Measurements from ENCODE around the gene TDO2.
"Not testable (repeated sequence)": the region's sequence is repeated elsewhere in the genome, so short reads cannot be mapped to it uniquely, and the experiment has no call there.

The TDO2 gene

DNA sequence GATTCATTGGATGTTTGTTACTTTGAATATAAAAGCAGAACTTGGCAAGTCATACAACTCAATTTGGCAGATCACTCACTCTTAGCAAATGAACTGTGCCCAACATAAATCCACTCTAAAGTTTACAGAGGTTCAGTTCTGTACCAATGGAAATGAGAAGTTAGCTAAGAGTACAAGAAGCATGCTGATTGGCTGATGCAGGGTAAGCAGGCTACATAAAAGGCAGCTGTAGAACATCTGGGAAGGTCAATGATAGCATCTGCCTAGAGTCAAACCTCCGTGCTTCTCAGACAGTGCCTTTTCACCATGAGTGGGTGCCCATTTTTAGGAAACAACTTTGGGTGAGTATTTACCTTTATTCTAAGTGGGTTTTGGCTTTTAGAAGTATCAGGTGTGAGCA is at the start of gene TDO2:
TDO2 (plus strand) TSS at position 244 of the 400 bp plus-strand sequence; CDS start at position 307, 63 bp downstream.
- in situ Hi-C loops (cut with HindIII; ENCODE audit: low sequenced_read_pairs), result no loop called here

DNA sequence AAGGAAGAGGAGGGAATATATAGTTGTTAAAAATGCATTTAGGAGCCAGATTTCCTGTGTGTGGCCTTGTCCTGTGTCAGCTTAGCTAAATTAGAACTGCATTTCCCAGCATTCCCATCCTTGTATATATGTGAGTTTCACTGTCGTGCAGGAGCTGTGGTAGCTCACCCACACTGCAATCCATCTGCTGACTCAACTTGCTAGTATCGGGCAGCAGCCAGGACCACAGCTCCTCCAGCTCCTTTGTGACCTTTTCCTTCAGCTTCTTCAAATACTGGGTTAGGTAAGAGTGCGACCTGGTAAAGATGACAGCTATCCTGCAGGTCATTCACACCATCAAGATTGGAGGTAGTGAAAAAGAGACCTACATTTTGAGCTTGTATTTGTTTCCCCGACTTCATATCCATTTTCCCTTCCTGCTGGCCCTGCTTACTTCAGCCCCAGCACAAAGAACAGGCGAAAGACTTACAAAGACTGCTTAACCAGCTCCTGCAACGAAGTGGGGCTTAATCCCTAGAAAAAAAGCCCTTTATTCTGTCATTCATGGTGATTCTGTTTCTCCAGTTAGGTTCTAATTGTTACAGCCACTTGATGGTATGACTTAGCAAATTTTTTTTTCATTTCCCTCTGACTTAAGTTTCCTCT is 48.8 kb upstream of the TDO2 start:
- in situ Hi-C loops (cut with HindIII; ENCODE audit: low sequenced_read_pairs), result no loop called here

DNA sequence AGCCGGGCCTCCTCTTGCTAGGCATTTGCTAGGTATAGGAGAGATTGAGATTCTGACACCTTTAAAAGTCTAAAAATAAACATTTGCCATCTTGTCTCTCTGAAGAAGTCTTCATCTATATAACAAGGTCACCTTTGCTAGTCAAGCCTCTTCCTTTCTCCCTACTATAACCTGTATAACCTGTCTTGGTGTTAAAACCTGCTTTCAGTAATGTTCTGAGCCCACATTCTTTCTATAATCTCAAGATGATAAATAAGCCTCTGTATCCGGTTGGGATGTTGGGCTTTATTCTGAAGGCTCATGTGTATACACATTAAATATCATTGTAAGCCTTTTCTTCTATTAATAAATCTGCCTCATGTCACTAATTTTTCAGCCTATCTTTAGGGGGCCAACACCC is 47.6 kb upstream of the TDO2 start:
- in situ Hi-C loops (cut with HindIII; ENCODE audit: low sequenced_read_pairs), result no loop called here

DNA sequence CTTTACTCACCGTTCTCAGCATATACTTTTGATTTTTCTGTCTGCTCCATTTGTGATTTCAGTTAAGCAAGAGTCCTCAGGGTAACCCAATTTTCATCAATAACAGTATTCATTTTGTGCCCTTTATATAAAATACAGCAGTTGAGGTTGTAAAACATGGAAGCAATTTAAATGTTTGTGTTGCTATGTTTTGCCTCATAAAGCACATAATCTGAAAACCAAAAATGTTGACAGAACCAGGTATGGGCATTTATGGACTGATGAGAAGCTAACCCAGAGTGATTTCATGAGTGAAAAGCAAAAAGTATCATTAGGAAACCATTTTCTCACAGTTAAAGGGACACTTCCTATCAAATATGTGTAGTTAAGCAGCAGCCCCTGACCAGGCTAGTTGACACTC is 37.3 kb upstream of the TDO2 start, which contains the start of gene ASIC5:
ASIC5 (minus strand) TSS at position 101 of the 400 bp plus-strand sequence; CDS start at position 50, 51 bp downstream.
- in situ Hi-C loops (cut with HindIII; ENCODE audit: low sequenced_read_pairs), result no loop called here

DNA sequence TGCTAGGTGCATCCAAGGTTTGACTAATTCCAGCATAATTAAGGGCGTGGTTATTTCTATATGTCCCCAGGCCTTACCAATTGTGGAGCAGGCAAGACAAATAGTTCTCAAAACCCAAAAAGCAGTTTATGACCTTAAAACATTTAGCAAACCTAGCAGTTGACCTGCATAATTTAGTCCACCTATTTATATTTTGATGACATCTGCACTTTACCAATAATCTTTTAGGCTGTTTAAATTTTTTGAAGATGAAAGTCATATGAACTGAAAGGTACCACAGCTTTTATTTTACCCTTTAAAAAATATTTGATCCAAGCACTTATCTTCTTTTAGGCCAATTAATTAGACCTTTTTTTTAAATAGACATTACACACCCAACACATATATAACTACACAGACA is 27.6 kb upstream of the TDO2 start:
- in situ Hi-C loops (cut with HindIII; ENCODE audit: low sequenced_read_pairs), result no loop called here

DNA sequence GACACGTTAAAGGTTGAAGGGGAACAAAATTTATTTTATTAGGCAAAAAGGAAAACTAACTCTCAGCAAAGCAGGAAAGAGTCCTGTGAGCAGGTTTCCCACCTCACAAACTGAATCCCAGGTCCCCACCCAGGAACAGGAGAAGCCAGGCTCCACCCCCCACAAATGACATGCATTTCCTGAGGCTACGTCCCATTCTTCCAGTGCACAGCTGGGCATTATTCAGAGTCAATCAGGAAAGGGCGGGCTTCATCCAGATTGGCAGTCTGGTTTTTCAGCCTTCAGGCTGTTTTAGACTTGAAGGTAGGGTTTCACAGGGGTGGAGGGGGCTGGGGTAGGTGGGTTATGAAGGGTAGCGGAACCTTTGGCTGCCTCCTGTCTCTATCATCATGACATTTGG is 25.5 kb upstream of the TDO2 start:
- in situ Hi-C loops (cut with HindIII; ENCODE audit: low sequenced_read_pairs), result no loop called here

DNA sequence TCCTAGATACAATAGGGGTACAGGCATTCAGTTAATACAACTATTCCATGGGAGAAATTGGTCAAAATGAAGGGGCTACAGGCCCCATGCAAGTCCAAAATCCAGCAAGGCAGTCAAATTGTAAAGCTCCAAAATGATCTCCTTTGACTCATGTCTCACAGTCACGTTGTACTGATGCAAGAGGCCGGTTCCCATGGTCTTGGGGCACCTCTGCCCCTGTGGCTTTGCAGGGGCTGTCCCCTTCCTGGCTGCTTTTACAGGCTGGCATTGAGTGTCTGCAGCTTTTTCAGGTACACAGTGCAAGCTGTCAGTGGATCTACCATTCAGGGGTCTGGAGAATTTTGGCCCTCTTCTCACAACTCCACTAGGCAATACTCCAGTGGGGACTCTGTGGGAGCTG is 24.9 kb upstream of the TDO2 start:
- in situ Hi-C loops (cut with HindIII; ENCODE audit: low sequenced_read_pairs), result no loop called here

DNA sequence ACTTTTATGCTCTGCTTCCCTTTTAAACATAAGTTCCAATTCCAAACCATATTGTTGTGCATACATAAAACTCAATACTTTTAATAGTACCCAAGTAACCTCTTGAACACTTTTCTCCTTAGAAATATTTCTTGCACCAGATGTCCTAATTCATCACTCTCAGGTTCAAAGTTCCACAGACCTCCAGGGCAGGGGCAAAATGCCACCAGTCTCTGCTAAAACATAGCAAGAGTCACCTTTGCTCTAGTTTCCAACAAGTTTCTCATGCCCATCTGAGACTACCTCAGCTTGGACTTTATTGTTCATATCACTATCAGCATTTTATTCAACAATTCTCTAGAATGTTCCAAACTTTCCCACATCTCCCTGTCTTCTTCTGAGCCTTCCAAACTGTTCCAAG is 23.7 kb upstream of the TDO2 start:
- in situ Hi-C loops (cut with HindIII; ENCODE audit: low sequenced_read_pairs), result no loop called here

DNA sequence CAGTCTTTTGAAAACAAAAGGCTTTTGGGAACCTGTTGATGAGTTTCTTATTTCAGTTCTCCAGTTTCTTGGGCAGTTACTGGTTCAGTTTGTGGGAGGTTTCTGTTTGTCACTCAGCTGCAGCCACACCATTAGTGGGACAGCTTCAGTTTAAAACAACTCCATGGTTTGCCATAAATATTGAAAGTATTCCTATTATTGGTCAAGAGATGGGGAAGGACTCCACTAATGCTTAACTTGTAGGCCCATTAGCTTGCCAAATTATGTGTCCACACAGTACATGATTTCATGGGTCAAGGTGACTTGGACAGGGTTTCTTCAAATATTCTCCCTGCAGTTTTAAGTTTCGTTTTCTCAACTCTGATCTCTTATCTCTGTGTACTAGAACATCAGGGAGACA is 21.9 kb upstream of the TDO2 start:
- in situ Hi-C loops (cut with HindIII; ENCODE audit: low sequenced_read_pairs), result no loop called here

DNA sequence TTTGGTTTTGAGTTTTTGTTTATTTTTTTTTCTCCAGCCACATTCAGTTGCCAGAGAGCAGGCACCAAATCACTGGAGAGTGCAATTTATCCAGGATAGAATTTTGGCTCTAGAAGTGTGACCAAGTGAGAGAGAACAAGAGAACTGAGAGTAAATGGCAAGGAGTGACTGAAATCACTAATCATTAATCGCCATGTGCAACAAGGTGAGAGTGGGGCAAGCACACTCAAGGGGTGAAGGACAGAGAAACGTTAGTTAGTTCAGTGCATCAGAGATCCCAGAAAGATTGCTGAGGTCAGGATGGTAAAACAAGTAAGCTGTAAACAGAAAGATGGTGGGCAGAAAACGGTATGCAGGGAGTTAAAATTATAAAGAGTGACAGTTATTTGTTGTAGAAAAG is 19.6 kb upstream of the TDO2 start:
- in situ Hi-C loops (cut with HindIII; ENCODE audit: low sequenced_read_pairs), result no loop called here

DNA sequence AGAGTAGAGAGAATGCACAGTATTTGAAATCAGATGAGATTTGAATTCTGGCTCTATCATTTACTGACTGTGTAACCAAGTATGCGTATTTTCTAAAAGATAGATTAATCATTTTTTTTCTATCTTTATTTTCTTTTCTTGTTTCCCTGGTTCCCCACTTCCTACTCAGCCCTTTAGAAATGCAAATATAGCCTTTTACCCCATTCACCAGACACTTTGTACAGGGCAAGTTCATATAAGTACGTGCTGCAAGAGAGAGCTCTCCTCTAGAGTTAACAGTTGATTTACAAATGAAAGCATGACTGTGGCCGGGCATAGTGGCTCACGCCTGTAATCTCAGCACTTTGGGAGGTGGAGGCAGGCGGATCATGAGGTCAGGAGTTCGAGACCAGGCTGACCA is 17.8 kb upstream of the TDO2 start:
- in situ Hi-C loops (cut with HindIII; ENCODE audit: low sequenced_read_pairs), result no loop called here

DNA sequence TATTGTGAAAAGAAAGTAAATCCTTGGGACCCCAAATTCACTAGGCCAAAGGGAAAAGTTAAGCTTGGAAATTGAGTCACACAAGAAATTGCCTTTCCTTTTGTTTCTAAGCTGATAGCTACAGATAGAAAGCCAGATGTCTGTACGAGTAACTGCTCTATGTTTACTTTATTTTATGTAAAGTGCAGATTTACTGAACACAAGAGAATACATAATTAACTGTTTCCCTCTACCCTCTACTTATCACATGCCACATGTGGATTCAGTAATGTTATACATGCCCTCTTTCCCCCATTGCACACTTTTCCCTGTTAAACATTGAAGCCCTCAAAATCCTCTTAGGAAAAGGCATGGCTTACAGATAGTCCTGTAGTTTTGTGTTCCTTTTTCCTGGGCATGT is 16.5 kb upstream of the TDO2 start:
- in situ Hi-C loops (cut with HindIII; ENCODE audit: low sequenced_read_pairs), result no loop called here

DNA sequence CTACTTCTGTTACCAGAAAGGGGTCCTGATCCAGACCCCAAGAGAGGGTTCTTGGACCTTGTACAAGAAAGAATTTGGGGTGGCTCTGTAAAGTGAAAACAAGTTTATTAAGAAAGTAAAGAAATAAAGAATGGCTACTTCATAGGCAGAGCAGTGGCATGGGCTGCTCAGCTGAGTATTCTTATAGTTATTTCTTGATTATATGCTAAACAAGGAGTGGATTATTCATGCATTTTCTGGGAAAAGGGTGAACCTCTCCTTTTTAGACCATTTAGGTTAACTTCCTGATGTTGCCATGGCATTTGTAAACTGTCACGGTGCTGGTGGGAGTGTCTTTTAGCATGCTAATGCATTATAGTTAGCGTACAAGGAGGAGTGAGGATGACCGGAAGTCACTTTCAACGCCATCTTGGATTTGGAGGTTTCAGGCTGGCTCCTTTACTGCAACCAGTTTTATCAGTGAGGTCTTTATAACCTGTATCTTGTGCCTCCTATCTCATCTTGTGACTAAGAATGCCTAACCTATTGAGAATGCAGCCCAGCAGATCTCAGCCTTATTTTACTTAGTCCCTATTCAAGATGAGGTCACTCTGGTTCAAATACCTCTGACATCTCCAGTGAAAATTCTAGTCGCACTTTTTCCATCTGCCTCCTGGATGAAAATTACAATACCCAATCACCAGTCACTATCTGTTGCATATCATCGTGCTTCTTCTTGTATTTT is 15.5 kb upstream of the TDO2 start:
- in situ Hi-C loops (cut with HindIII; ENCODE audit: low sequenced_read_pairs), result no loop called here

DNA sequence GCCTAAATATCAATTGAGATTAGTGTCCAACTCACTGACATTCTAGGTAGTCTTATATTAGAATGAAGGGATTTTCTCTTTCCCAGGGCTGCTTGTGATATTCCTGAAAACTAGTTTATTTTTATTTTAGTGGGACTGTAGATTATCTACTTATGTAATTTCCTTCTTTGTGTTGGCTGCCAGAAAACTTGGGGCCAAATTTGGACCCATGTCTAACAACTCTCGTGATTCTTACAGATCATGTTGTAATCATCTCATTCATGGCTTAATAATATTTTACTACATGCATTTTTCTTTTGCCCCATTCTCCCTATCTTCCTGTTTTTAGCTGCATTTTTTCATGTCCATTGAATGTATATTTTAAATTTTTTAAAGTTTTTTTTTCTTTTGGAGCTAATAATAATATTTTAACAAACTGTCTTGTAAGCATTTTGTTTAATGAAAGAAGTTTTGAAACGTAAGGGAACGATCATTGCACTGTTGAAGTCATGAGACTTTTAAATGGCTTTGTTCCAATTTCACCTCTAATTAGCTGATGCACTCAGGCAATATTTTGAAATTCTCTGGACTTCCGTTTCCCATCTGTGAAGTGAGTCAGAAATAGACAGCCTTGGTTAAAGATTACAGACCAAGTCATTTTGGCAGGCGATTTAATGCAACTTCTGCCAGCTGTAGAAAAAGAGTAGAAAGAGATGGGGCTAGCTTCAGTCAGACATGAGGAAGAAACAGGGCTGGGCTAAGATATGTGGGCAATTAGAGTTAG is 14.3 kb upstream of the TDO2 start:
- in situ Hi-C loops (cut with HindIII; ENCODE audit: low sequenced_read_pairs), result no loop called here

DNA sequence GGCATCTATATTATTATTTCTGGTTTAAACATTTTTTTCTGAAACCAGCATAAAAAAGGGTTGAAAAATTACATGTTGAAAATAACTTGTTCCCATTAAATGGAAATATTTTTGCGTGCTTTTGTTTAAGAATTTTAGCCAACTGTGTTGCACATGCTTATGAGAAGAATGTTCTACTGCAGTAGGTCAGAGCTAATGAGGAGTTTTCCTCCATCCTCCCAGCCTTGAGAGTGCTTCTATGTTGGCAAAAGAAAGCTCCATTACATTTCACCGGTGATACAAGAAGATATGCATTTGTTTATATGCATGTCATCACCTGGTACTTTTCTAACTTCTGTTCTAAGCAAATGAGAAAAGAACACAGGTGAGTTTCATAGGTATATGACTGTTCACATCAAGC is 13.6 kb upstream of the TDO2 start:
- in situ Hi-C loops (cut with HindIII; ENCODE audit: low sequenced_read_pairs), result no loop called here

DNA sequence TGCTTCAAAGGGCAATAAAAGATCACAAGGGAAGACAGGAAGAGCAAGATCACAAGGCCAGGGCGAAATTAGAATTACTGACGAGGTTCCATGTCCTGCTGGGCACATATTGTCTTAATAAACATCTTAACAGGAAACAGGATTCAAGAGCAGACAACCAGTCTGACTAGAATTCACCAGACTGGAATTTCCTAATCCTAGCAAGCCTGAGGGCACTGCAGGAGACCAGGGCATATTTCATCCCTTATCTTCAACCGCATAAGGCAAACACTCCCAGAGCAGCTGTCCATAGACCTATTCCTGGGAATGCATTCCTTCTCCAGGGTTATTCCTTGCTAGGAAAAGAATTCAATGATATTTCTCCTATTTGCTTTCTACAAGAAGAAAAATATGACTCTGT is 12.4 kb upstream of the TDO2 start:
- in situ Hi-C loops (cut with HindIII; ENCODE audit: low sequenced_read_pairs), result no loop called here

DNA sequence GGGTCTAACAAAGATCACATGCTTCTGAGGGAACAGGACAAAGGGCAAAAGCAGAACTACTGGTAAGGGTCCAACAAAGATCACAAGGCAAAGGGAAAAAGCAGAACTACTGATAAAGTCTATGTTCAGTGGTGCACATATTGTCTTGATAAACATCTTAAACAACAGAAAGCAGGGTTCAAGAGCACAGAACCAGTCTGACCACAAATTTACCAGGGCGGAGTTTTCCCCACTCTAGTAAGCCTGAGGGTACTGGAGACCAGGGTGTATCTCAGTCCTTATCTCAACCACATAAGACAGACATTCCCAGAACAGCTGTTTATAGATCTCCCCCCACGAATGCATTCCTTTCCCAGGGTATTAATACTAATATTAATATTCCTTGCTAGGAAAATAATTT is 5.1 kb upstream of the TDO2 start:
- in situ Hi-C loops (cut with HindIII; ENCODE audit: low sequenced_read_pairs), result not testable (repeated sequence)

DNA sequence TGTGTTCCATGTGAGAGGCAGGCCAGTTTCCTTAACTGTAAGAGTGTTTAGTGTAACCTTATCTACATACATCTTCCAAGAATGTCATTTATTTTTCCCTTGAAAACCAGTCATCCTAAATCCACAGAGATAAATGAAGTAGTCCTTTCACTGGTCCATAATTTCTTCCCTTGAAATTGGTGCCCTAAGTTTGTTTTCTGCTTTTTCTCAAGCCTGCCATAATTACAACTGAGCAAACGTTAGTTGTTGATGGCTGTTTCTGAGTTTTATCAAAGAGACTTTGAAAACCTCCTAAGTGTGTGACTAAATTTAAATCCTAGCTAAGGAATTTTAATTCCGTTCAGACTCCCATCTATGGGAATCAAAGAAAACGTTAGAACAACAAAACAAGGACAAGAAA is 3.6 kb upstream of the TDO2 start:
- in situ Hi-C loops (cut with HindIII; ENCODE audit: low sequenced_read_pairs), result no loop called here

DNA sequence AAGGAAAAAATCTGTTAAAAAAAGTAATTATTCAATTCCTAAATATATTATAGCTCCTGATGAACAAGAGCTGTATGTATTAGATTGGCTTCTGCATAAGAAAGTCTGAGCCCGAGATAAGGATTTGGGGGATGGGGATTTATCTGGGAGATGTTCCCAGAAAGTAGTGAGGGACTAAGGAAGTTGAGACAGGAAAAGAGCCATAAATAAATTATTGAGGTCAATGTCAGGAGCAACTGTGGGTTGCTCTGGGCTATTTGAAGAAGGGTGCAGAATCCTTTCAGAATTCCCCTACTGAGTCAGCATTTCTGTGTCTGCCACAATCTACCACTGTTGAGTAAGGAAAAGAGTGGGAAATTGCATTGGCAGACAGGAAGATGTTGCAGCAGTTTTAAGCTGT is 3.1 kb upstream of the TDO2 start:
- in situ Hi-C loops (cut with HindIII; ENCODE audit: low sequenced_read_pairs), result no loop called here

DNA sequence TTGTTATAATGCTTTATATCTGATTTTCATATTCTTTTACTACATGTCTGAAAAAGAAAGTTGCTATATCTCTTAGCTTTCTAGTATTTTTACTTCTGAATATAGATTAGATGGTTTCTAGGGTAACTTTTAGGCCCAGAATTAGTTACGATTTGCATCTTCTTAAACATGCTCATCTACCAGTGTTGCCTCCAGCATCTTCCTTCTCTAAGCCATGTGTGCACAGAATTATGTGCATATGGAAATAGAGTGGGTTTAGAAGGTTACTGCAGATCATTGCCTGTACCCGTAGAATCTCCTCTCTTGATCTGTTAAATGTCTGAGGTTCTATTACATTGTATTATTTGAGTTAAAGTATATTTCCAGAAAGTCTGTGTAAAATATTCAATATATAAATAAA is 2.5 kb upstream of the TDO2 start:
- in situ Hi-C loops (cut with HindIII; ENCODE audit: low sequenced_read_pairs), result no loop called here

DNA sequence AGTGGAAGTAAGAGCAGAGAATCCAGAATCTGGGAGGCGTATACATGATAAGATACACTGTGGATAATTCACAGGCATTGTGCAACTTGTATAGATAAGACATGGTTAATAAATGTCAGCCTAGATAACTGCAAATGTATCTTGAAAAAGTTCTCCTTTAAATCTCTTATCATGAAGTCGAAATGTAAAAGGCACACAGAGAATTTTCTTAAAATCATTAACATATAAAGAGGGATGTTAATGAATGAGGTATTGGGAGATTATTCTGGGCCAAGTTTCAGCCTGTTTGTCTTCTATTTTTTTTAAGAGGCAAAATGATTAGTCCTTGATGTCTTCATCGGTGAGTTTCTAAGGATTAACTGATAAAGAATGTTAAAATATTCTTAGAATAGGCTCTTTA is 835 bp downstream of the TDO2 start:
- in situ Hi-C loops (cut with HindIII; ENCODE audit: low sequenced_read_pairs), result no loop called here

All from DLD1 (cell line).